HG03039 (cell line): ENCODE measurements around the gene HDAC10.
"Not testable (repeated sequence)": the region's sequence is repeated elsewhere in the genome, so short reads cannot be mapped to it uniquely, and the experiment has no call there.

Experiments
- ATAC-seq: cut with Tn5 transposase; IDR thresholded peaks from one replicate; pipeline ENCODE4 v1.9.1; 2021; ENCODE audit warnings: mild to moderate bottlenecking, moderate library complexity; ENCODE audit not compliant: unreplicated experiment

HDAC10 gene

DNA sequence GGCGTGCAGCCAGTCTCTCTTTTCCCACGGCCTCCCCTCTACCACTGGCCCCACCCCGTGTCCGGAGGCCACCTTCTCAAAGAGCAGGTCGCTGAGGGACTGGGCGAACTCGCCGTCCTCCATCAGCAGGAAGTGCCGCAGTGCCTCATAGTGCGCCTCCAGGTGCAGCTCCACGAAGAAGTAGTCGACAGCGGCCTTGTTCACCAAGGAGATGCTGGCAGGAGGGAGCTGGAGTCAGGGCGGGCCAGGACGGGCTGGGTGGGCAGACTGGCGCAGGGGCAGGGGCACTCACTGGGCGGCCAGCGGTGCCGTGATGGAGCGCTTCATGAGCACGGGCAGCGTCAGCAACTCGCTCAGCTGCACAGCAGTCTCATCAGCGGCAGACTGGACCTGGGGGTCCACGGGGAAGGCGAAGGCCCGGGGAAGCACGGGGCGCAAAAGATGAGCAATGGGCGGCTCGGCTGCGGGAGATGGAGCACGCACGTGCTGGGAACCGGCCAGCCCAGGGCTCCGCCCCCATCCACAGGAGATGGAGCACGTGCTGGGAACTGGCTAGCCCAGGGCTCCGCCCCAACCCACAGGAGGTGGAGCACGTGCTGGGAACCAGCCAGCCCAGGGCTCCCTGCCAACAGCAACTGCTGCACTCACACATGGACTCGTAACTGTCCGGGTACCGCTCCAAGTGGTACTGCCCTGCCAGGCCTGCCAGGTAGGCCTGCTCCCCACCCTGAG is 31.9 kb downstream of the HDAC10 start:
- no peak for ATAC-seq

DNA sequence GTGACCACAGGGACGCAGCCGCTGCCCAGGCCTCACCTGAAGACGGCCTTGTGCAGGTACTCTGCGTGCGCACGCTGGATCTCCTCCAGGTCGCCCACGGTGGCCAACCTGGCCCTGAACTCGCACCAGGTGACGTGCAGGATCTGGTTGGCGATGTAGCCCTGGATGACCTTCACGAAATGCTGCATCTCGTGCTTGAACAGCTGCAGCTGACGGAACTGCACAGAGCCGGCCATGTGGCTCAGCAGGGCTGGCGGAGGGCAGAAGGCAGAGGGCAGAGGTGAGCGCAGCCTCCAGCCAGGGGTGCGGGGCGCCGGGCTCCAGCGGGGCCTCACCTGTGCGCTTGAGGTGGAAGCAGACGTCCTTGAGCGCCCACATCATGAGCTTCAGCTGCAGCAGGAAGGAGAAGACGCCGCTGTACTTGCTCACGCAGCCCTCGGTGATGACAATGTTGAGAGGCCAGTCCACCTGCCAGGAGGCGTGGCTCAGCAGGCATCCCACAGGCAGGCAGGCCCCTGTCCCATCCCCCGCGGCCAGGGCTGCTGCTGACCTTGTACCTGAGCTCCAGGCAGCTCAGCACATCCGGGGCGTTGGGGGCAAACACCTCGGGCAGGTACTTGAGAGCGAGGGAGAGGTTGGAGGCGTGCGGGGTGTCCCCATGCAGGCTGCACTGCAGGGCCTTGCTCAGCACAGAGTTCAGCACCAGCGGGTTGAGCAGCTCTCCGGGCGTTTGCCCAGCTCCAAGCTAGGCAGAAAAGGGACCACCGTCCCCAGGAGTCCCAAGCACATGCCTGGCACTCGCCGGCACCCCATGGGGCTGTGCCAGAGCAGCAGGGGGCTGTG is 32.7 kb downstream of the HDAC10 start:
- no peak for ATAC-seq

DNA sequence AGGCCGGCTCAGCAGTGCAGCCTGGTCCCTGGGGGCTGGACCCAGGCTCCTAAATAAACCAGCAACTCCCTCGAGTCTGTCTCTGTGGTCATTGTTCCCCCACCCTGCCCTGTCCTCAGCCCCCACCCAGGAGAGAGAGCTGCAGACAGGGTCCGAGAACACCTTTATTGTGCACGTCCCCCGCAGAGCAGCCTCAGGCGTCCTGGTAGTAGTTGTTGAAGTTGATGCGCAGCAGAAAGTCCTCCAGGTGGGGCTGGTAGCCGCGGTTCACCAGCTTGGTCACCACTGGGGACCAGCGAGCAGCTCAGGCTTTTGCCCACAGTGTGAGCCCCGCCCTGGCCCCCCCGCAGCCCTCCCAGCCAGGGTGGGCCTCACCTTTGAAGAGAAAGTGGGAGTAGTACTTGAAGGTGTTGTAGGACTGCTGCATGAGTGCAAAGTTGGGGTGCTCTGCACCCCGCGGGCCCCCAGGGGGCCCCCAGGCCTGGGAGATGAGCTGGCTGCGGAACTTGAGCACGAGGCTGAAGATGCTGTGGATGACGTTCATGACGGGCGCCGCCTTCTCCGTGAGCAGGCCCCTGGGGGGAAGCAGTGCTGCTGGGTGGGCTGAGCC is 33.4 kb downstream of the HDAC10 start:
- no peak for ATAC-seq

DNA sequence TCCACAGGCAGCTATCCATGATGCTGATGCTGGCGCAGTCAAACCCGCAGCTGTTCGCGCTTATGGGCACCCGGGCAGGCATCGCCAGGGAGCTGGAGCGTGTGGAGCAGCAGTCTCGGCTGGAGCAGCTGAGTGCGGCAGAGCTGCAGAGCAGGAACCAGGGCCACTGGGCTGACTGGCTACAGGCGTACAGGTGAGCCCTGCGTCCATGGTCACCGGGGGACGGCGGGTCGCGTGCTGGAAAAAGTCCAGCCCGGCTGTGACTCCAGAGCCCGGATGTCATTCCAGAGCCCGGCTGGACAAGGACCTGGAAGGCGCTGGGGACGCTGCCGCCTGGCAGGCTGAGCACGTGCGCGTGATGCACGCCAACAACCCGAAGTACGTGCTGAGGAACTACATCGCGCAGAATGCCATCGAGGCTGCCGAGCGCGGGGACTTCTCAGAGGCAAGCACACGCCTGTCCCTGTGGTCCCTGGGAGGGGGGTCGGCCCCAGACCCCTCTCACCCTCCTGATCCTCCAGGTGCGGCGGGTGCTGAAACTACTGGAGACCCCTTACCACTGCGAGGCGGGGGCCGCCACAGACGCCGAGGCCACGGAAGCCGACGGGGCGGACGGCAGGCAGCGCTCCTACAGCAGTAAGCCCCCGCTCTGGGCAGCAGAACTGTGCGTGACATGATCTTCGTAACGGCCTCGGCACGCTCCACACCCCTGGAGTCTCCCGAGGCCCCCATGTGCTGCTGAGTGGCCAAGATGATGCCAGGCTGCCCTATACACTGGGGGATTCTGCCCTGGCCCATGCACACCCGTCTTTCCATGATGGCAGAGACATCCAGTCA is 34.2 kb downstream of the HDAC10 start:
- ATAC-seq, result no peak

DNA sequence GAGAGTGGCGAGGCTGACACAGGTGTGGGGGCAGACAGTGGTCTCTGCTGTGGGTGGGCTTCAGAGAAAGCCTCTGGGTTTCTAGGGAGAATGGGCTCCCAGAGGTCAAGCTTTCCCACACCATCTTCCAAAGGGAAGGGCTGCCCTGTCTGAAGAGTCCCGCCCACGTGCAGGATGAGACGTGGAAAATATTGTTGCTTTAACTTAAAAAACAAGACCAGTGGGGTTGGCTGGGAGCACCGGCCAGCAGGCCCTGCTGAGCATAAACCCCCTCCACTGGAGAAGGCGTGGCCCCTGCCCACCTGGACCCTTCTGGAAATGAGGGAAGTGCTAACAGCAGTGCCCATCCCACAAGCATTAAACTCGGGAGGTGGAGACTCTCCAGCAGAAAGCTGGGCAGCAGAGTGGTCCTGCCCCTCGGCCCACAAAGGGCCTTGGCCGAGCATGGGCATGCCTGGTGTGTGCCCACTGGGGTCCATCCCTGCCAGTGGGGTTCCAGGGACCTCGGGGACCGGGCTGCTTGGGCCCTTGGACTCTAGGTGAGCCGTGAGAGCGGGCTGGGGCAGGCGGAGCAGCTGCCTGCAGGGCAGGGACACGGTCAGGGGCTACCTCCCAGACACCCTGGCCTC is 34.9 kb downstream of the HDAC10 start:
- no peak for ATAC-seq

DNA sequence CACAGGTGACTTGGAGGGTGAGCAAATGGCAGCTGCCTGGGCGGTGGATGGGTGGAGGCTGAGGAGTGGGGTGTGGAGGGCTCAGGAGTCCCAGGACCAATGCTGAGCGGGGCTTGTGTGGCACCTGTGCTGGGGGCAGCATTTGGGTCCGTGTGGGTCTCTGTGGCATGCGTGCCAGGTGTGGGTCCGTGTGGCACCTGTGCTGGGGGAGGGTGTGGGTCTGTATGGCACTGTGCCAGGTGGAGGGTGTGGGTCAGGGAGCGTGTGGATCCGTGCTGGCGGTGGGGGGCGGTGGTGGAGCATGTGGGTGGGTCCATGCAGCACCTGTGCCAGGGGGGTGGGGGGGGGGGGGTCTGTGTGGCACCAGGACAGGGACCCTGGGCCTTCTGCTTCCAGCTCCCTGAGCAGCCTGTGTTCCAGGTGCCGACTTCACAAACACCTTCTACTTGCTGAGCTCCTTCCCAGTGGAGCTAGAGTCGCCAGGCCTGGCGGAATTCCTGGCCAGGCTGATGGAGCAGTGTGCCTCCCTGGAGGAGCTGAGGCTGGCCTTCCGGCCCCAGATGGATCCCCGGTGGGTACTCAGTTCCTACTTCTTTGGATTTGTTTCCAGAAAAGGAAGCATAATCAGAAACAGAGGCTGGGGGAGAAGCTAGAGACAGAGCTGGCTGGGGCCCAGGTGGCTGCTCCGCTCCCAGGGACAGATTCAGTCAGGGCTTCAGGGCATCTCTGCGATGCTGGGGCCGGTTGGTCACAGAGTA is 35.6 kb downstream of the HDAC10 start:
- no peak for ATAC-seq

DNA sequence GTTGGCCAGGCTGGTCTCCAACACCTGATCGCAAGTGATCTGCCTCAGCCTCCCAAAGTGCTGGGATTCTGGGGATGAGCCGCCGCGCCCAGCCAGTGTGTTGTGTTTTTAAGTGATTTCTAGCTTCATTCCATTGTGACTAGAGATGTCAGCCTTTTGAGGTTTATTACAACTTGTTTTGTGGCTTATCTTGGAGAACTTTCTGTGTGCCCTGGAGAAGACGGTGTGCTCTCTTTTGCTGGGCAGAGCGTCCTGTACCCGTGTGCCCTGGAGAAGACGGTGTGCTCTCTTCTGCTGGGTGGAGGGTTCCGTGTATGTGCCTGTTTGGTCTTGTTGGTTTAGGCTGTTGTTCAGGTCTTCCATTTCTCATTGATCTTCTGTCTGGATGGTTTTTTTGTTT is 37.8 kb downstream of the HDAC10 start:
- no peak for ATAC-seq

DNA sequence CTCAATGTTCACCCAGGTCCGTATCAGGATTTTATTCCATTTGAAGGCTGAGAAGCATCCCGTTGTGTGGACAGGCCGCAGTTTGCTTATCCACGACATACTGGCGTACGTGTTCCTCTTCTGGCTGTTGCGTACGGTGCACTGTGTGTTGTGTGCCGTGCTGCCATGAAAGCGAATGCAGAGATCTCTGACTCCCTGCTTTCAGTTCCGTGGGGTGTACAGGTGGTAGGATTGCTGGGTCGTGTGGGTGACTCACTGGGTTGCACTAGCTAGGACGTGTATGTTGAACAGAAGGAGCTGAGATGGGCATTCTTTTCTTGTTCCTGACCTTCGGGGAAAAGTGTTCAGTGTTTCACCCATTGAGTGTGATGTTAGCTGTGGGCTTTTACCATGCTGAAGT is 39.9 kb downstream of the HDAC10 start:
- ATAC-seq, result no peak

DNA sequence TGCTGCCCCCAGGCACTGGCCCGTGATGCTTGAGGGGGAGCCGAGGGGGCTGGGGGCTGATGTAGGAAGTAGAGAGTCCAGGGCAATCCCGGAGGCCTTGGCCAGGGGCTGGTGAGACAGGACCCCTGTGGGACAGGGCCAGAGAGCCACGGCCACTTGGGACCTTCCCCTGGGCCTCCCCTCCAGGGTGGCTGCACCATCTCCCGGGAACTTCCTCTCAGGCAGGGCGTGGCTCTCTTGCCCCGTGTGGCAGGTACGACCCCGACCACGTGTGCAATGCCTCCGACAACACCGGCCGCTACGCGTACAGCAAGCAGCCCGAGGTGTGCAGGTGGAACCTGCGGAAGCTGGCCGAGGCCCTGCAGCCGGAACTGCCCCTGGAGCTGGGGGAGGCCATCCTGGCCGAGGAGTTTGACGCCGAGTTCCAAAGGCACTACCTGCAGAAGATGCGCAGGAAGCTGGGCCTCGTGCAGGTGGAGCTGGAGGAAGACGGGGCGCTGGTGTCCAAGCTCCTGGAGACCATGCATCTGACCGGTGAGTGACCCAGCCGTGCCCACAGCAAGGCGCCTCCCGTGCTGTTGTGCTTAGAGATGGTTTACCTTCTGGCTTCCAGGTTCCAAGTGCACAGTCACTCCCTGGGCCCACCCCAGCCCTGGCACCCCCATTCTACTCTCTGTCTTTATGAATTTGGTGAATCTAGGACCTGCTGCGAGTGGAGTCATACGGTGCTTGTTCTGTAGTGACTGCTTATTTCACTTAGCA is 40.5 kb downstream of the HDAC10 start:
- no peak for ATAC-seq

DNA sequence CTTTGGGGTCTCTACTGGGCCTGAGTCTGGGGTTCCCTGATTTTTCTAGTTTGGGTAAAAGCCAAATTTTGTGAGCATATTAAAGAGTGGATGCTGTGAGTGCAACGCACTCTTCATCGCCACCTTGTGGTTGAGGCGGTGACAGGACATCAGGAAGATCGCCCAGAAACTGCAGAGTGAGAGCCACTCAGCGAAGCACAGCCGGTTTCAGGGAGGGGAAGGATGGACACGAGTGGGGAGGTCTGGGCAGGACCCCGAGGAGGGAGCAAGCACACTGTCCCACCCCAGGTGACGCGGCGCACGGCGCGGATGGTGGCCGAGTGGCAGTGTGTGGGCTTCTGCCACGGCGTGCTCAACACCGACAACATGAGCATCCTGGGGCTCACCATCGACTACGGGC is 41.2 kb downstream of the HDAC10 start:
- no peak for ATAC-seq

DNA sequence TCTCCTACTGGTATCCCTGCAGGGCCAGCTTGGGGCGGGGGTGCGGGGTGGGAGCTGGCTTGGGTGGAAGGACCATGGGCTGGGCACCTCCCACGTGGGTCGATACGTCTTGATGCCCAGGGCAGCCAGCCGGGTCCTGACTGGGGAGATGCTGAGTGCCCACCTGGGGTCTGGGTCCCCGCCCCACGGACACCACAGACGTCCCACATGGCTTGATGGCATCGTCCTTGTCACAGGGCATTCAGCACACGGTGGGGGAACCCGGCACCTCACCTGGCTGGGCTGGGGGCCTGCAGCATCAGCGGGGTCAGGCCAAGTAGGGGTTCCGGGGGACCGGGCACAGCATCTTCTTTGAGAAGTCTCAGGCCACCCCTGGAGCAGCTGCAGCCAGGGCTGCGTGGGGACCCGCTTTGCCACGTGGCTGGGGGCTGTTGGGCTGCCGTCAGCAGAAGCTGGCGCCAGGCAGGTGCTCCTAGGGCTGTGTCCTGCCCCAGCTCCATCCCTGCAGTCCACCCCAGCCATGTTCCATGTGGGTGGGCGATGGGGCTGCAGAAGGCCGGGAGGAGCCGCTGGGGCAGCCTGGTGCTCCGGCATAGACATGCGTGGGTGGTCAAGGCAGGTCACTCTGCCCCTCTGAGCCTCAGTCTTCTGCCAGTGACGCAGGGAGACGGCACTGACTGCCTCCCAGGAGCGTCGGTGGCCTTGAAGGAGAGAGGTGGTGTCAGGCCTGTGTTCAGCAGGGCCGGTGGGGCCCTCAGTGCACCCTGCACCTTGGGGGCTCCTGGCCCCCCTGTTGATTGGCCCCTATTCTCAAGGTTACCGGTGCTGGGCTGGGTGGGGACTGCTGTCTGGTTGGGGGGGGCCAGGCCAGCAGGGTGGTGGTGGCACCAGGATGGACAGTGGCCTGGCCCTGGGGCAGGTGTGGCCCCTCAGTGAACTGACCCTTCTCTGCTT is 41.8 kb downstream of the HDAC10 start:
- ATAC-seq, result no peak

DNA sequence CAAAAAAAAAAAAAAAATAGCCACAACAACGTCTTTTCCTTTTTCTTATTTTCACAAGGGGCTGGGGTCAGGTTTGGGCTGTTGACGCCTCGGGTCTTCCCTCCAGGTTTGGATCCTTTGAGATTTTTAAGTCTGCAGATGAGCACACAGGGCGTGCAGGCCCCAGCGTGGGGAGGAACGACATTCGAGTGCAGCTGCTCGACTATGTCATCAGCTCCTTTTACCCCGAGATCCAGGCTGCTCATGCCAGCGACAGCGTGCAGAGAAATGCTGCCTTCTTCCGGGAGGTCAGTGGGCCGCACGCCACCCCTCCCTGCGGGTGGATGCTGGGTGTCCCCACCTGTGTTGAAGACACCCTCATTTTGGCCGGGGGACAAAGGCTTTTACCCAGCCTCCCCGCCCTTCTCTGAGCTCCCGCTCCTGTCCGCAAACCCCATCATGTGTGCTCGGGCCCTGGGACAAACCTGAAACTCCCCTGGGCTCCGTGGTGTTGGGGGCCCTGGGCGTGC is 42.6 kb downstream of the HDAC10 start:
- ATAC-seq, result no peak

DNA sequence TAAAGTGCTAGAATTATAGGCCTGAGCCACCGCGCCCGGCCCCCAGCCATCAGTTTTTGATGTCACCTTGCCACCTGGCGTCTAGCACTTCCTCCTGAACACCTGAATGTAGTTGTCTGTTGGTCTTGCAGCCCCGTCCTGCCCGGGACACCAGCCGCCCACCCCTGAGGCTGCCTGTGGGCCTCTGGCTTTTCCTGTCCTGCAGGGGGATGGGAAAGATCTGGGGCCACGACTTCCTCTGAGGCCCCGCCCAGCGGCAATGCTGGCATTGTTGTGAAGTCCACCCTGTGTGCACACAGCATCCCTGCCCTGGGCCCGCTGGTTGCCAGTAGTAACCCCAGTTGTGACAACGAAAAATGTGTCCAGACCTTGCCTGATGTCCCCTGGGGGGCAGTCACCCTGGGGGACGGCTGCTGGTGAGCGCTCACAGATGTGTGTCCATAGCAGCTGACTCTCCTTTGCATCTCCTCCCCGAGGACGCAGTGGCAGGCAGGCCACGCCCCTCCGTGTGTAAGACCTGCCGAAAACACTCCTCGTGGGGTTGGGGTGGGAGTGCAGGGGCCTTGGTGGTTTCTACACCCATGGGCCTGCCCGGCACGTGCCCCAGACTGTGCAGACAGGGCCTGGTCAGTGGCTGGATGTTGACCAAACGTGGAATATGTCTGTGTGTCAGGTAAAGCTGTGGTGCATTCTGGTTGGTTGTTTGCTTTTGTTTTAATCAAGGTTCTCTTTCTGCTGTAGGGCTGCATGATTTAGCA is 43.5 kb downstream of the HDAC10 start:
- no peak for ATAC-seq

DNA sequence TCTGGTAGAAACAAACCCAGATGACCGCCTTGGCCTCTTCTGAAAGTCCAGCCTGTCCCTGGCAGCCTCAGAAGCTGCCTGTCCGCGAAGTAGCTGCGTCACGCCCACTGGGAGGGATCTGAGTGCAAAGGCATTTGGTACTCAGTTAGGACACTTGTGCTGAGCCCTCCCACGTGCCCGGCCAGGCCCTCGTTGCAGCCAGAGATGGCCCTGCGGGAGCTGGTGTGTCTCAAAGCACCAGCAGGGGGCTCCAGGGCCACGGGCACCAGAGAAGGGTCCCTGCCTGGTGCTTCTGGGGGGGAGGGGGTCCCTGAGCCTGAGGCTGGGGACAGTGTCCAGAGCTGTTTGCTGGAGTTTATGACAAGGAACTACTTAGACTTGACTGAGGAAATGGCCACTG is 44.5 kb downstream of the HDAC10 start:
- ATAC-seq, result no peak

DNA sequence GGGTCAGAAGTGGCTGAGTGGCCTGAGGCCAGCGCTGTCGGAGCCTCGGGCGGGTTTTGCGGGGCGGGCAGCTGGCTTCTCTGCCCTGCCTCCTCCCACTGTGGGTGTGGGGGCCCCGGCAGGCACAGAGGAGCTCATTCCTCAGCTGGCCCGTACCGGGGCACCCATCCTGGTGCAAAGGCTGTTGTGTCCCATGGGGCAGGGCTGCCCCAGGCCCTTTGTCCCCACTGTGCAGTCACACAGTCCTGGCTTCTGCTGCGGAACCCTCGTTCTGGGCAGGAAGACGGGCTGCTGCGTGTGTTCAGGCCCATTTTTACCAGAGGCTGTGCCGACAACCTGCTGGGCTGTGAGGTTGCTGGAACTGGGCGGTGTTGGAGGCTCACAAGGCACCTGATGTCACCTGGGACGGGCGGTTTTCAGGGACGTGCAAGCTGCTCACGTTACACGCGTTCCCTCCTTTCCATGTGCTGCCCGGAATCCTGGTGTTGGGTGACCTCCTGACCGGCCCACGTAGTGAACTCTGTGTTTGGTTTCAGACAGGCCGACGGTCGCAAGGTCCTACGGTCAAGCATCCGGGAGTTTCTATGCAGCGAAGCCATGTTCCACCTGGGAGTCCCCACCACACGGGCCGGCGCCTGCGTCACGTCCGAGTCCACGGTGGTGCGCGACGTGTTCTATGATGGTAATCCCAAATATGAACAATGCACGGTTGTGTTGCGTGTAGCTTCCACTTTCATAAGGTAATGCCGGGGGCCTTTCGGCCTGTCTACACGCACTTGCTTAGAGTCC is 45.1 kb downstream of the HDAC10 start:
- ATAC-seq, result no peak

DNA sequence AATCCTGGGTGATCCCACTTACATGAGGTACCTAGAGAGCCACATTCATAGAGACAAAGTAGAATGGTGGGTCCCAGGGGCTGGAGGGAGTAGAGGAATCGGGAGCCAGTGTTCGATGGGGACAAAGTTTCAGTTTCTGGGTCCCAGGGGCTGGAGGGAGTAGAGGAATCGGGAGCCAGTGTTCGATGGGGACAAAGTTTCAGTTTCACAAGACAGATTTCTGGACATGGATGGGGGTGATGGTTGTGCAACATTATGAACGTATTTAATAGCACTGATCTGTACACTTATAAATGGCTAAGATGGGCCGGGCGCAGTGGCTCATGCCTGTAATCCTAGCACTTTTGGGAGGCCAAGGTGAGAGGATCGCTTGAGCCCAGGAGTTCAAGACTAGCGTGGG is 46.1 kb downstream of the HDAC10 start:
- ATAC-seq, result not testable (repeated sequence)
